GM10266 (cell line): ENCODE data around the gene IFIT1.

ENCODE experiments used
- DNase-seq: peaks from one replicate; pipeline ENCODE4 v3.0.0; 2012; ENCODE audit errors: extremely low spot score
- TF ChIP-seq, protein P1 (sequence below): IDR thresholded peaks from 2 replicates; pipeline ENCODE4 v1.5.1; 2012; ENCODE audit warnings: mild to moderate bottlenecking, low read depth; ENCODE audit not compliant: control insufficient read depth, insufficient read depth; ENCODE audit errors: missing control alignments

IFIT1 gene

DNA sequence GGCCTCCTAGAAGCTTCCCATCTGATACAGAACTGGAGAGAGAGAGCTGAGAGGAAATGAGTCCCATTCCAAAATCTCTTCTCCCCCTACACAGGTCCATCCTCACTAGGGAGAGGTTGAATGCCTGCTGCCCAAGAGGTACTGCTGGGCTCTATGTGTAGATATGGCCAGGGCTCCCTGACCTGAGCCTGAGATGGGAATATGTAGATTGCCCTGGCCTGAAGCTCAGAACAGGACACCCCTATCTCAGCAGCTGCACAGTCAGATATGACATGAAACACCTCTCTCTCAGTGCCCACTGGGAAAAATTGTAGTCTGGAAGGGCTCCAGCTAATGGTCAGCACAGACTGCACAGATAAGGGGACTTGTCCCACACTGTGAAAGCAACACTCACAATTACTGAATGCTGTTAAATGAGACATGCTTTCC, 17.7 kb upstream of the IFIT1 start:
- TF ChIP-seq, protein P1, sequence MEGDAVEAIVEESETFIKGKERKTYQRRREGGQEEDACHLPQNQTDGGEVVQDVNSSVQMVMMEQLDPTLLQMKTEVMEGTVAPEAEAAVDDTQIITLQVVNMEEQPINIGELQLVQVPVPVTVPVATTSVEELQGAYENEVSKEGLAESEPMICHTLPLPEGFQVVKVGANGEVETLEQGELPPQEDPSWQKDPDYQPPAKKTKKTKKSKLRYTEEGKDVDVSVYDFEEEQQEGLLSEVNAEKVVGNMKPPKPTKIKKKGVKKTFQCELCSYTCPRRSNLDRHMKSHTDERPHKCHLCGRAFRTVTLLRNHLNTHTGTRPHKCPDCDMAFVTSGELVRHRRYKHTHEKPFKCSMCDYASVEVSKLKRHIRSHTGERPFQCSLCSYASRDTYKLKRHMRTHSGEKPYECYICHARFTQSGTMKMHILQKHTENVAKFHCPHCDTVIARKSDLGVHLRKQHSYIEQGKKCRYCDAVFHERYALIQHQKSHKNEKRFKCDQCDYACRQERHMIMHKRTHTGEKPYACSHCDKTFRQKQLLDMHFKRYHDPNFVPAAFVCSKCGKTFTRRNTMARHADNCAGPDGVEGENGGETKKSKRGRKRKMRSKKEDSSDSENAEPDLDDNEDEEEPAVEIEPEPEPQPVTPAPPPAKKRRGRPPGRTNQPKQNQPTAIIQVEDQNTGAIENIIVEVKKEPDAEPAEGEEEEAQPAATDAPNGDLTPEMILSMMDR, result no peak

DNA sequence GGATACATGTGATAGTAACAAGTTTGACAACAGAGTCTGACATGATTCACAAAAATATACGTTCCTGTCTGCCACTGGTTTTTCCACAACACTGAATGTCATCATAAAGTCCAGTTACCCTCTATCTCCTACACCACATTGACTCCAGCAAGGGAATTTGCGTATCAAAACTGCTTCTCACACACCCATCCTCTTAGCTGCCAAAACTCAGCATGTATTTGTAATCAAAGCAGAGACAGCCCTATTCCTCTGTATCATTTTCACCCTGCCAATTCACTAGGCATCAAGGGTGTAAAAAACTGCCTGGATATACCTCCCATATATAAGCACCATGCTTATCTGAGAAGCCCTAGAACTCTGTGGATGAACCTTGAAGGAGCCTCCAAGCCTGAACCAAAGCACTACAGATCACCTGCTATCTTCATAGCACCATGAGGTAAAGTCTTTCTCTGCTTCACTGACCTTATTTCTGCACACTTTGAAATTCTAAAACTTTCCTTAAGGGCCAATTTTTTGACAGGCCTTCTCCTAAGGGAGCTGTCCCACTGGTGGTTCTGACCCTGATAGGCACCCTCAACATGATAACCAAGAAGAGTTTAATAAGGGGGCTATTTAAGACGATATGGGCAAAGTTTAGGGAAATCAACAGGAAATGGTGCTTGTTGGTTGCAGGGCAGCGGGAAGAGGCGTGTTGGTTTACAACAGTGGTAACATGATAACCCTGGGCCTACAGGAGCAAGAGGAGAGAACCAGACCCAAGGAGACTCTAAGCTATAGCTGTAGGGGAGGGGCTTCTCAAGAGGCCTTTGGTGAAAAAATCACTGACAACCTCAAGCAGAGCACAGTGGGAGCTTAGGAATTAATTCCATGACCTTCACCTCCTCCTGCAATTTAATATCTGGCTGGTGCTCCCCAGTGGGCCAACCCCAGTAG, 14.5 kb upstream of the IFIT1 start, which contains the start of gene IFIT1B:
Gene IFIT1B (plus strand): TSS at position 352 of the 933 bp plus-strand sequence. CDS start 80 bp downstream, at position 432.
- no peak for DNase-seq
- TF ChIP-seq, protein P1, result no peak

More for the DNA sequence above, 17.7 kb upstream of the IFIT1 start:
- no peak for DNase-seq

DNA sequence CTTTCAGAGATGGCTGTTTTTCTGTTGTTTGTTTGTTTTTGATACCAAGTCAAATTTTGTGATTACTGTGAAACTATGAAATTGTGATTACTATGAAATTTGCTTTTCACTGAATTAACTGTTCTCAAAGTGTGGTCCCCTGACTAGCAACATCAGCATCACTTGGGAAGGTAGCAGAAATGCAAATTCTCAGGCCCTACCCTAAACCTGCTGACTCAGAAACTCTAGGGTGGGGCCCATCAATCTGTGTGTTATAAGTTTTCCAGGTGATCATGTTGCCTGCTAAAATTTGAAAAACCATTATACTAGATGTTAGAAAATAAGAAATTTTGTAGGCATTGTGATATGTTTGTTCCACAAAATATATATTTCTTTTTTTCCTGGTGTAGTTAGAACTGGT, 13.3 kb upstream of the IFIT1 start:
- TF ChIP-seq, protein P1, result no peak
- no peak for DNase-seq

- no peak for DNase-seq
- TF ChIP-seq, protein P1, result no peak
Measured at GRCh38 chr10:89382757-89383156, 9.7 kb upstream of the IFIT1 start.

DNA sequence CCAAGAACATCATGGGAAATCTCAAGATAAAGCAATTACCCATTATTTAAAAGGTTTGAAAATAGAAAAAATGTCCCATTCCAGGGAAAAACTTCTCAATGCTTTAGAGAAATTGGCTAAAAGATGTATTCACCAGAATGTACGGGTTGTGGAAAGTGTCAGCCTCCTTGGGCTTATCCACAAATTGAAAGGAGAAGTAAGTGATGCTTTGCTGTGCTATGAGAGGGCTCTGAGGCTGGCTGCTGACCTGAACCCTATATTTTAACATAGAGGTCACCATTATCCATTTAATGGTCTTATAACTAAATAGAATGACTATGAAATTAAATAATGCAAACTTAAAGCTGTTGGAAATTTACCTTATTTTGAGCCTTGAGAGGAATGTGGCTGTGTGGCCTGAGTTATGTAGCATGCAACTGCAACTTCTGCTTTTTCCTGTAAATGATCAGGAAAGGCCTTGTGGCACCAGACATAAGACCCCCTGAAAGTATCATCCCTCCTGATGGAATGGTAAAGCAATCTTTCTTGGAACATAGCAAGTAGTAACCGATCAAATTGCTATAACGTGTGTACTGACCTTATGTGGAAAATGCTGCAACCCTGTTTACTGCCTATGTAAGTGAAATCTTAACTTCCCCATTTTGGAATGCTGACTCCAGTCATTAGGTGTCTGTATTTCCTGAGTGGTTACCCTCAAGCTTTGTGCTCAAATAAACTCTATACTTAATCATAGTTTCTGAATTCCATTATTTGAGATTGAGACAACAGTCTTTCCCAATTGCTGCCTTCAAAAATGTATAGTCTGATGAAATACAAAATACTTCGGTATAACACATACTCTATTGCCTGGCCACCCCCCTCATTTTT, 7.7 kb upstream of the IFIT1 start:
- TF ChIP-seq, protein P1, result no peak
- DNase-seq, result no peak

DNA sequence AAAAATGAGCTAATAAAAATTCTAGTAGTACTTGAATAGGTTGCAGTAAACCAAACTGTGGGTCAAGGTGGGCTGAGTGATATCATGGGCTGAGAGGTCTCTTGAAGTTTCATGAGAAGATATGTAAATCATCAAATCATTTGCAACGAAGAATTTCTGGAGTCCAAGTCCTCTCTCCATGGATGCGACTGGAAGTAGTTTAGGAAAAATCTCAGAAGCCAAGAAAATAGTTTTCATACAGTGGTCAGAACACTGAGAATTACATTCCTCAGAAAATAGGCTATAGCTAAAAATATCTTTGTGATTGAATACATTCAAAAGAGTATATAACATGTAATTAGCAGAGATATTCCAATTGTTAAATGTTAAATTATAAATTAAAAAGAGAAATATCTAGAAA, 3.6 kb upstream of the IFIT1 start:
- no peak for DNase-seq
- TF ChIP-seq, protein P1, result no peak
